LoVo (cell line): ENCODE data around the gene CDK5R1.

Source experiments
- DNase-seq: peaks from one replicate; pipeline ENCODE4 v3.0.0-alpha.2; 2016; ENCODE audit warnings: low spot score

Gene CDK5R1

GRCh38 chr17:32493571-32493970 lies 6.8 kb downstream of the CDK5R1 start:
- DNase-seq = no peak

- no peak for DNase-seq
Observed at GRCh38 chr17:32493976-32494513, 7.3 kb downstream of the CDK5R1 start.

GRCh38 chr17:32494621-32495358 lies 8.0 kb downstream of the CDK5R1 start:
- no peak for DNase-seq

GRCh38 chr17:32495359-32496231 lies 8.8 kb downstream of the CDK5R1 start:
- DNase-seq = no peak

- no peak for DNase-seq
Observed at GRCh38 chr17:32496395-32497073, 9.7 kb downstream of the CDK5R1 start.

- no peak for DNase-seq
Observed at GRCh38 chr17:32497431-32498205, 10.8 kb downstream of the CDK5R1 start.

- DNase-seq = no peak
Observed at GRCh38 chr17:32498391-32498790, 11.6 kb downstream of the CDK5R1 start.

GRCh38 chr17:32502013-32502412 lies 15.2 kb downstream of the CDK5R1 start:
- no peak for DNase-seq

- DNase-seq = no peak
Observed at GRCh38 chr17:32502710-32503109, 15.9 kb downstream of the CDK5R1 start.

GRCh38 chr17:32503251-32504165 lies 16.7 kb downstream of the CDK5R1 start:
- no peak for DNase-seq

GRCh38 chr17:32504166-32504990 lies 17.6 kb downstream of the CDK5R1 start:
- no peak for DNase-seq

GRCh38 chr17:32508926-32509325 lies 22.1 kb downstream of the CDK5R1 start:
- no peak for DNase-seq

- DNase-seq = no peak
Observed at GRCh38 chr17:32510466-32510865, 23.7 kb downstream of the CDK5R1 start.

GRCh38 chr17:32512328-32512727 lies 25.5 kb downstream of the CDK5R1 start:
- DNase-seq = no peak

- no peak for DNase-seq
Observed at GRCh38 chr17:32513579-32513978, 26.8 kb downstream of the CDK5R1 start.

GRCh38 chr17:32514606-32515005 lies 27.8 kb downstream of the CDK5R1 start:
- DNase-seq = no peak

GRCh38 chr17:32515677-32516383 lies 29.0 kb downstream of the CDK5R1 start:
- DNase-seq = no peak

- DNase-seq = no peak
Observed at GRCh38 chr17:32516450-32516849, 29.7 kb downstream of the CDK5R1 start.
